Fibroblast of villous mesenchyme (primary cell): Measurements from ENCODE around the gene PATL1. TPM values are rescaled to one million over a fixed set of nuclear protein-coding genes. Genes with fewer than 3 reads are reported as not detected.

Experiments used
- DNase-seq: peaks from one replicate; pipeline ENCODE4 v3.0.0-alpha.2; 2010; ENCODE audit warnings: low read depth
- H3K4me3 ChIP-seq: 2 replicates; pipeline ENCODE4 v1.5.1; 2011; ENCODE audit warnings: low read depth, mild to moderate bottlenecking, low read length
- small RNA-seq: library from RNA; depleted of rRNA; stranded (forward); fragments of <200 nt; gene quantifications from one replicate; pipeline ENCODE3, GENCODE V24; 2012
- total RNA-seq: library from RNA; depleted of rRNA; stranded (reverse); fragments of >200 nt; gene quantifications from 2 replicates; pipeline ENCODE4 v1.2.3, GENCODE V29; 2012
- TF ChIP-seq, protein P1 (sequence below): IDR thresholded peaks from 2 replicates; pipeline ENCODE4 v1.5.1; 2012; ENCODE audit warnings: low read depth, mild to moderate bottlenecking, low read length; ENCODE audit not compliant: insufficient read depth

PATL1 gene
- total RNA-seq, 1 donor: 15.5 TPM

DNA sequence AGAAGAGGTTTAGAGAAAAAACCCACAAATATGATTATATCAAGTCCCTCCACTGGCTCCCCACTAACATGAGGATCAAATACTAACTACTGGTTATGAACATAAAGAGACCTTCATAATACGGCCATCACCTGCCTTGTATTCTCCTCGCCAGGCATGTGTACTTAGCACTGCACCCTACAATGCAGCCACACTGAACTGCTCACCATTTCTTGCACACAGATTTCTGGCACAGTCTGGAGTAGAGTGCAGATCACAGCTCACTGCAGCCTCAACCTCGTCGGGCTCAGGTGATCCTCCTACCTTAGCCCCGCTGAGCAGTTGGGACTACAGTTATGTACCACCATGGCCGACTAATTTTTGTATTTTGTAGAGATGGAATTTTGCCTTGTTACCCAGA is 66.4 kb downstream of the PATL1 start:
- TF ChIP-seq, protein P1, sequence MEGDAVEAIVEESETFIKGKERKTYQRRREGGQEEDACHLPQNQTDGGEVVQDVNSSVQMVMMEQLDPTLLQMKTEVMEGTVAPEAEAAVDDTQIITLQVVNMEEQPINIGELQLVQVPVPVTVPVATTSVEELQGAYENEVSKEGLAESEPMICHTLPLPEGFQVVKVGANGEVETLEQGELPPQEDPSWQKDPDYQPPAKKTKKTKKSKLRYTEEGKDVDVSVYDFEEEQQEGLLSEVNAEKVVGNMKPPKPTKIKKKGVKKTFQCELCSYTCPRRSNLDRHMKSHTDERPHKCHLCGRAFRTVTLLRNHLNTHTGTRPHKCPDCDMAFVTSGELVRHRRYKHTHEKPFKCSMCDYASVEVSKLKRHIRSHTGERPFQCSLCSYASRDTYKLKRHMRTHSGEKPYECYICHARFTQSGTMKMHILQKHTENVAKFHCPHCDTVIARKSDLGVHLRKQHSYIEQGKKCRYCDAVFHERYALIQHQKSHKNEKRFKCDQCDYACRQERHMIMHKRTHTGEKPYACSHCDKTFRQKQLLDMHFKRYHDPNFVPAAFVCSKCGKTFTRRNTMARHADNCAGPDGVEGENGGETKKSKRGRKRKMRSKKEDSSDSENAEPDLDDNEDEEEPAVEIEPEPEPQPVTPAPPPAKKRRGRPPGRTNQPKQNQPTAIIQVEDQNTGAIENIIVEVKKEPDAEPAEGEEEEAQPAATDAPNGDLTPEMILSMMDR: no peak
- DNase-seq: no peak
- H3K4me3 ChIP-seq: no peak overlapping the region

DNA sequence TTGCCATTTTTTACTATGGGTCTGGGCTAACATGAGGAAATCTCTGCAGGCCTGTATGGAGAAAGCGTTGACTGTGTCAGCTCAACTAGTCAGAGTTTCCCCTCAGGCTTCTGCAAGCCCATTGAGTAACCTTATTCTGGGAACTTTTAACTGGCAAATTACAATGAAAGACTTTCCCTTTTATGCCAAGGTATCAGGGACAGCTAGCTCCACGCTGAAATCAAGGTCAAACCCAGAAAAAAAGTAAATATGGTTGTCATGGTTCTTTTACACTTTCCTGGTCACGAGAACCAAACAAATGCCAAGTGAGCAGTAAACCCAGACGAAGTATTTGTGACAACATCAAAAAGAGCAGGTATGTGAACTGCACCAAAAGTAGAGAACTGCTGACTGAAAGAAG is 67.0 kb downstream of the PATL1 start:
- TF ChIP-seq, protein P1: no peak
- no peak overlapping the region for H3K4me3 ChIP-seq
- no peak for DNase-seq

DNA sequence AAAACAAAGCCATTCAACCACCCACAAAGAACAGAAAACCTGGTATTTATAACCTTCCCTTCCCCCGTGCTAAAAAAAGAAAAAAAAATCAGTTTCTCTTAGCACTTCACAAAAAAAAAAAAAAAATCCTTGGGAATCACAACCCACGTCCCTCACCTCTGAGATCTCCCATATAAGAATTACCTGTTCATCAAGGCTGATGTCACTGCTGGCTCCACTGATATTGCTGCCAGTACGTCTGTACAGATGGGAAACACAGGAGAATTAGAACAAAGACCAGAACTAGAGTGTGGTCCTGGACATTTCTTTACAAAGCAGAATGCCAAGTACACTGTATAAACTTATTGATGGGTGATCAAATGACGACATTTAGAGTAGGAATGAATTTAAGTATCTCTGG is 68.2 kb downstream of the PATL1 start:
- TF ChIP-seq, protein P1: no peak
- DNase-seq: no peak
- no peak overlapping the region for H3K4me3 ChIP-seq

DNA sequence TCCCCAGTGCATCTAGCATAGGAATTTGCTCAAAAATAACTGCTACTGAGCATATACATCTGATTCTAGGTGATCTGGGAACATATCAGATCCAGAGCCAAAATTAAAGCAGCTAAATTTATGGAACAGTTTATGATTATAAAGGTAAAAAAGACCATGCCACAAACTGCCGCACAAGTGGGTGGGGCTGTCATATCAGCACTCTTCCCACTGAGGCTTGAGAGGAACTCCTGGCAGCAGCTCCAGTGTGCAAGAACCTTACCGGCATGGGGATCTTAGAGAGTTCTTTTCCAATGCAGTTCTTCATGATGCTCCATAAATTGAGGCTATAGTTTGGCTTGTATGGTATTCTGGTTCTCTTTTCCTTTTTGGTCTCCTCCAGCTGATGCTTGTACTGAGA is 68.6 kb downstream of the PATL1 start:
- TF ChIP-seq, protein P1: no peak
- H3K4me3 ChIP-seq: no peak overlapping the region
- DNase-seq: no peak

DNA sequence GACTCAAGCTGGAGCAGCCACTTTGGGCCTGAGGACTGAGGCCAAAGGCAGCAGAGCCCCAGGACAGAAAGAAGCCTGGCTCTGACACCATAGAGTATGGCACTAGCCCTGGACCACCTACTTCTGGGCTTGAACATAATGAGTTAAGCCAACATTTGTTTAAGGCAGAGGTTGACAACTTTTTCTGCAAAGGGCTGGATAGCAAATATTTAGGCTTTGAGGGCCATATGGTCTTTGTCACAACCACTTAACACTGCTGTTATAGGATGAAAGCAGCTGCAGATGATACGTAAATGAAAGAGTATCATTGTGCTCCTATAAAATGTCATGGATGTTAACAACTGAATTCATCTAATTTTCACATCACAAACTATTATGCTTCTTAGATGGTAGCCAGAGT is 69.9 kb downstream of the PATL1 start:
- H3K4me3 ChIP-seq: no peak overlapping the region
- peak; percentile 20 for DNase-seq
- TF ChIP-seq, protein P1: no peak

Small RNA genes within 50 kb of the gene (small RNA-seq; reads per million reads assigned to genes)
- gene MIR3162: not detected

Other genes with a start within 250 kb of the PATL1 start
- not detected in 2 replicates for gene OR5A2, start 242.6 kb downstream of the PATL1 start, total RNA-seq
- gene OR5A1, start 232.6 kb downstream of the PATL1 start, total RNA-seq: not detected in 2 replicates
- not detected in 2 replicates for gene OR4D6, start 212.1 kb downstream of the PATL1 start, total RNA-seq
- gene OR4D10, start 195.7 kb downstream of the PATL1 start, total RNA-seq: under 0.01 TPM in 1 of 2 replicates, not detected in the other
- gene OR4D11, start 165.5 kb downstream of the PATL1 start, total RNA-seq: not detected in 2 replicates
- under 0.01 TPM in 1 of 2 replicates, not detected in the other for gene OR4D9, start 157.5 kb downstream of the PATL1 start, total RNA-seq
- gene OSBP, start 53.3 kb downstream of the PATL1 start, total RNA-seq: 34.8 and 44.0 TPM in 2 replicates
- gene OR10V1, start 44.8 kb upstream of the PATL1 start, total RNA-seq: not detected in 2 replicates
- gene STX3, start 86.3 kb upstream of the PATL1 start, total RNA-seq: 33.7 and 38.7 TPM in 2 replicates
- gene MRPL16, start 141.7 kb upstream of the PATL1 start, total RNA-seq: 37.4 and 44.5 TPM in 2 replicates
- gene CBLIF, start 176.5 kb upstream of the PATL1 start, total RNA-seq: not detected in 2 replicates
- gene TCN1, start 197.4 kb upstream of the PATL1 start, total RNA-seq: not detected in 2 replicates
- not detected in 2 replicates for gene OOSP3, start 209.7 kb upstream of the PATL1 start, total RNA-seq